ENCODE measurements around the gene OR2A12. TPM values are rescaled to one million over a fixed set of nuclear protein-coding genes. Genes with fewer than 3 reads are reported as not detected.
"Not testable (repeated sequence)": the region's sequence is repeated elsewhere in the genome, so short reads cannot be mapped to it uniquely, and the experiment has no call there.

Gene OR2A12
- total RNA-seq, 6 experiments from 2014 or later = not detected

GRCh38 chr7:144048648-144049047 is 37.4 kb upstream of the OR2A12 start, which contains the start of gene OR2A5:
OR2A5 (plus strand) TSS chr7:144048948; CDS start chr7:144050402, 1,454 bp downstream.
- Histone ChIP-seq H3K27me3 (no peaks in the 10 kb centered on the region), H3K4me1 (no peaks in the 10 kb centered on the region), H3K27ac (no peak within 1 kb of the TSS), H3K4me3 (no peak within 1 kb of the TSS), H3K36me3 (no peaks in the 10 kb centered on the region), H3K9me3 (no peaks in the 10 kb centered on the region)
- intact Hi-C loops (cut with DNase I) = no loop called here
- ATAC-seq = no peak
- WGBS (ENCODE audit: insufficient coverage, low coverage, low lambda C conversion rate, missing lambda C conversion rate) = 22% methylated on average over 1 of the region's 1 CpG
- TF ChIP-seq POLR2A (IDR thresholded peaks at IDR 0.05) (no peak), CTCF (IDR thresholded peaks at IDR 0.05) (no peak)
- no peak for DNase-seq

- intact Hi-C loops (cut with DNase I) = no loop called here
- 48% methylated on average over 2 of the region's 2 CpGs for WGBS (ENCODE audit: insufficient coverage, low coverage, low lambda C conversion rate, missing lambda C conversion rate)
- no peak overlapping the region for H3K4me3 ChIP-seq
- no peaks in the 10 kb centered on the region for H3K9me3 ChIP-seq
- ATAC-seq = no peak
- no peaks in the 10 kb centered on the region for H3K27me3 ChIP-seq
- no peak for DNase-seq
- no peaks in the 10 kb centered on the region for H3K36me3 ChIP-seq
- no peaks in the 10 kb centered on the region for H3K4me1 ChIP-seq
- H3K27ac ChIP-seq = no peak overlapping the region
- TF ChIP-seq POLR2A (IDR thresholded peaks at IDR 0.05) (no peak), CTCF (IDR thresholded peaks at IDR 0.05) (no peak)
These were observed 36.6 kb upstream of the OR2A12 start for GRCh38 chr7:144049491-144049890.

GRCh38 chr7:144050093-144050492 is 36.0 kb upstream of the OR2A12 start:
- Histone ChIP-seq H3K27ac (no peak overlapping the region), H3K9me3 (no peaks in the 10 kb centered on the region), H3K4me3 (no peak overlapping the region), H3K36me3 (no peaks in the 10 kb centered on the region), H3K4me1 (no peaks in the 10 kb centered on the region), H3K27me3 (no peaks in the 10 kb centered on the region)
- TF ChIP-seq POLR2A (IDR thresholded peaks at IDR 0.05) = no peak
- TF ChIP-seq CTCF (IDR thresholded peaks at IDR 0.05) = no peak
- DNase-seq (no peak), ATAC-seq (no peak)
- 42% methylated on average over 3 of the region's 3 CpGs for WGBS (ENCODE audit: insufficient coverage, low coverage, low lambda C conversion rate, missing lambda C conversion rate)
- intact Hi-C loops (cut with DNase I) = no loop called here

- H3K27me3 ChIP-seq; intact Hi-C loops (cut with DNase I); H3K4me3 ChIP-seq; ATAC-seq; H3K4me1 ChIP-seq; H3K27ac ChIP-seq; H3K36me3 ChIP-seq; DNase-seq; H3K9me3 ChIP-seq: not testable (repeated sequence)
- WGBS (ENCODE audit: insufficient coverage, low coverage, low lambda C conversion rate, missing lambda C conversion rate) = 74% methylated on average over 8 of the region's 8 CpGs
These were observed 35.2 kb upstream of the OR2A12 start for GRCh38 chr7:144050884-144051283.

GRCh38 chr7:144057954-144058353 is 28.1 kb upstream of the OR2A12 start:
- H3K36me3 ChIP-seq = no peaks in the 10 kb centered on the region
- intact Hi-C loops (cut with DNase I) = no loop called here
- no peak for DNase-seq
- TF ChIP-seq CTCF (IDR thresholded peaks at IDR 0.05) (no peak), POLR2A (IDR thresholded peaks at IDR 0.05) (no peak)
- H3K4me1 ChIP-seq = no peaks in the 10 kb centered on the region
- H3K4me3 ChIP-seq = no peak overlapping the region
- no peaks in the 10 kb centered on the region for H3K9me3 ChIP-seq
- H3K27me3 ChIP-seq = no peaks in the 10 kb centered on the region
- no peak for ATAC-seq
- H3K27ac ChIP-seq = no peak overlapping the region
- 67% methylated on average over 3 of the region's 3 CpGs for WGBS (ENCODE audit: insufficient coverage, low coverage, low lambda C conversion rate, missing lambda C conversion rate)
